Measurements from ENCODE around the gene CDH13. TPM values are rescaled to one million over a fixed set of nuclear protein-coding genes. Genes with fewer than 3 reads are reported as not detected.

Gene CDH13
- polyA plus RNA-seq, 2 of the 4 experiments (the other 2 are of a cell fraction) = not detected

- no peak for TF ChIP-seq ZSCAN20 (CRISPR knock-in tag; IDR thresholded peaks at IDR 0.05)
- TF ChIP-seq MAZ (IDR thresholded peaks at IDR 0.05; ENCODE audit: borderline replicate concordance, low read depth, low read length) = no peak
Observed at GRCh38 chr16:83501481-83501880, 874.7 kb downstream of the CDH13 start (continued).

- no peak for FAIRE-seq
Observed at GRCh38 chr16:83508295-83508694, 881.5 kb downstream of the CDH13 start.

GRCh38 chr16:83509316-83509715 is 882.5 kb downstream of the CDH13 start:
- Histone ChIP-seq H3K27ac (no peak overlapping the region), H3K4me1 (no peaks in the 10 kb centered on the region), H3K9me3 (no peaks in the 10 kb centered on the region), H3K4me2 (no peak overlapping the region), H3K4me3 (no peak overlapping the region)
- no peak for FAIRE-seq
- POLR2A ChIA-PET = no interaction called here
- CTCF ChIA-PET = no interaction called here
- ATAC-seq = no peak
- DNase-seq (ENCODE audit: low read depth in 1 of 2, low spot score in 1 of 2) = no peak
- no peak for TF ChIP-seq FOSL2 (IDR thresholded peaks at IDR 0.05)
- TF ChIP-seq FOSL2 (CRISPR knock-in tag; IDR thresholded peaks at IDR 0.05) = no peak
- TF ChIP-seq RCOR1 (IDR thresholded peaks at IDR 0.05; ENCODE audit: low read depth, low read length) = no peak
- TF ChIP-seq HES2 (IDR thresholded peaks at IDR 0.05) = no peak
- TF ChIP-seq NFE2L2 (conservative IDR thresholded peaks at IDR 0.05; ENCODE audit: low read length) = no peak
- no peak for TF ChIP-seq JUNB (IDR thresholded peaks at IDR 0.05)
- no peak for TF ChIP-seq REST (IDR thresholded peaks at IDR 0.05)
- no peak for TF ChIP-seq FOSB (CRISPR knock-in tag; IDR thresholded peaks at IDR 0.05)
- no peak for TF ChIP-seq HOXA7 (CRISPR knock-in tag; IDR thresholded peaks at IDR 0.05)
- no peak for TF ChIP-seq MYC (IDR thresholded peaks at IDR 0.05; ENCODE audit: borderline replicate concordance, low read length)
- no peak for TF ChIP-seq ELK1 (IDR thresholded peaks at IDR 0.05; ENCODE audit: low read depth, low read length)
- no peak for TF ChIP-seq HEYL (CRISPR knock-in tag; IDR thresholded peaks at IDR 0.05)
- no peak for TF ChIP-seq RNF2 (IDR thresholded peaks at IDR 0.05; ENCODE audit: borderline replicate concordance, low read depth)
- TF ChIP-seq ZSCAN20 (CRISPR knock-in tag; IDR thresholded peaks at IDR 0.05) = no peak
- no peak for TF ChIP-seq EHF (CRISPR knock-in tag; IDR thresholded peaks at IDR 0.05)

More at GRCh38 chr16:83508295-83508694, 881.5 kb downstream of the CDH13 start:
- H3K4me2 ChIP-seq = no peak overlapping the region
- no peak overlapping the region for H3K4me3 ChIP-seq
- TF ChIP-seq SREBF2 (IDR thresholded peaks at IDR 0.05) (no peak), KDM1A (IDR thresholded peaks at IDR 0.05; ENCODE audit: low read depth) (no peak), POLR2A (IDR thresholded peaks at IDR 0.05; ENCODE audit: low read length) (no peak), CBX2 (IDR thresholded peaks at IDR 0.05; ENCODE audit: borderline replicate concordance, low read depth) (no peak)
- ATAC-seq (no peak), DNase-seq (ENCODE audit: low read depth in 1 of 2, low spot score in 1 of 2) (no peak)
- POLR2A ChIA-PET = no interaction called here
- no peaks in the 10 kb centered on the region for H3K9me3 ChIP-seq
- CTCF ChIA-PET = no interaction called here
- no peak overlapping the region for H3K27ac ChIP-seq
- H3K4me1 ChIP-seq = no peaks in the 10 kb centered on the region
- 28% methylated on average over 6 of the region's 6 CpGs for WGBS (ENCODE audit: missing lambda C conversion rate)

GRCh38 chr16:83510906-83511305 is 884.1 kb downstream of the CDH13 start:
- ChIA-PET CTCF (no interaction called here), POLR2A (no interaction called here)
- ATAC-seq (no peak), DNase-seq (ENCODE audit: low read depth in 1 of 2, low spot score in 1 of 2) (no peak), FAIRE-seq (no peak)
- H3K4me2 ChIP-seq = no peak overlapping the region
- WGBS (ENCODE audit: missing lambda C conversion rate) = 57% methylated on average over 7 of the region's 12 CpGs
- H3K4me1 ChIP-seq = no peaks in the 10 kb centered on the region
- no peaks in the 10 kb centered on the region for H3K9me3 ChIP-seq
- TF ChIP-seq EP300 (IDR thresholded peaks at IDR 0.05) (no peak), FOXS1 (CRISPR knock-in tag; IDR thresholded peaks at IDR 0.05) (no peak), RFX5 (IDR thresholded peaks at IDR 0.05) (no peak), NPAS2 (CRISPR knock-in tag; IDR thresholded peaks at IDR 0.05; ENCODE audit: borderline replicate concordance) (no peak), RNF2 (IDR thresholded peaks at IDR 0.05; ENCODE audit: borderline replicate concordance, low read depth) (no peak), FOSL2 (IDR thresholded peaks at IDR 0.05) (no peak), FOSL2 (CRISPR knock-in tag; IDR thresholded peaks at IDR 0.05) (no peak), SREBF2 (IDR thresholded peaks at IDR 0.05) (no peak), JUNB (IDR thresholded peaks at IDR 0.05) (no peak), HOXB13 (CRISPR knock-in tag; IDR thresholded peaks at IDR 0.05; ENCODE audit: low read depth) (no peak), PBX3 (IDR thresholded peaks at IDR 0.05) (no peak), ZNF302 (CRISPR knock-in tag; IDR thresholded peaks at IDR 0.05) (no peak), POLR2AphosphoS2 (conservative IDR thresholded peaks at IDR 0.05; ENCODE audit: low read length) (no peak), TP53 (CRISPR knock-in tag; IDR thresholded peaks at IDR 0.05) (no peak), EHF (CRISPR knock-in tag; IDR thresholded peaks at IDR 0.05) (no peak), RCOR1 (IDR thresholded peaks at IDR 0.05; ENCODE audit: low read depth, low read length) (no peak)
- H3K27ac ChIP-seq = no peak overlapping the region
- H3K4me3 ChIP-seq = no peak overlapping the region
